Activated CD8-positive, alpha-beta T cell treated with anti-CD3 and anti-CD28 coated beads for 36 hours (primary cell): ENCODE data around the gene ST14. TPM values are rescaled to one million over a fixed set of nuclear protein-coding genes. Genes with fewer than 3 reads are reported as not detected.

Source experiments
- ATAC-seq: fragments of 200-7000 bp; cut with Tn5 transposase; one replicate; pipeline ENCODE4 v1.10.0; 2021; ENCODE audit warnings: mild to moderate bottlenecking, moderate library complexity
- CTCF ChIA-PET: fragments of 350-600 bp; sonication (Branson Sonifier 250); formaldehyde crosslinking; loops from one replicate; lab custom pipeline; 2021; ENCODE audit warnings: antibody characterized with exemption; lab: Charles Lee
- POLR2A ChIA-PET: fragments of 350-600 bp; sonication (Branson Sonifier 250); formaldehyde crosslinking; loops from one replicate; lab custom pipeline; 2021; ENCODE audit warnings: antibody characterized with exemption; lab: Charles Lee
- DNase-seq: peaks from one replicate; pipeline ENCODE4 v3.0.0-alpha.2; 2020
- H3K27ac Mint-ChIP-seq: one replicate; pipeline ENCODE4 v1.8.0; 2021; ENCODE audit warnings: mild to moderate bottlenecking, mixed read lengths
- H3K27me3 Mint-ChIP-seq: one replicate; pipeline ENCODE4 v1.8.0; 2021; ENCODE audit warnings: mixed read lengths
- H3K36me3 Mint-ChIP-seq: one replicate; pipeline ENCODE4 v1.8.0; 2021; ENCODE audit warnings: low read depth, mixed read lengths
- H3K4me1 Mint-ChIP-seq: one replicate; pipeline ENCODE4 v1.8.0; 2021; ENCODE audit warnings: low read depth, mixed read lengths
- H3K4me3 Mint-ChIP-seq: one replicate; pipeline ENCODE4 v1.8.0; 2021; ENCODE audit warnings: mild to moderate bottlenecking, moderate library complexity, mixed read lengths
- H3K9me3 Mint-ChIP-seq: one replicate; pipeline ENCODE4 v1.8.0; 2021; ENCODE audit warnings: mixed read lengths
- CTCF ChIP-seq: fragments of 200-600 bp; IDR thresholded peaks from one replicate; pipeline ENCODE4 v1.8.0; 2022; ENCODE audit warnings: antibody characterized with exemption, mild to moderate bottlenecking
- intact Hi-C: fragments of 100-400 bp; cut with micrococcal nuclease; formaldehyde crosslinking; loops from one replicate; pipeline ENCODE4 v1.10.0; 2022
- total RNA-seq, 2 experiments: library from RNA; stranded (reverse); gene quantifications; one replicate each; pipeline ENCODE4 v1.2.3, GENCODE V29; 2021

Gene ST14
- total RNA-seq, 2 experiments from 2014 or later: not detected

GRCh38 chr11:130202818-130203689, 43.5 kb downstream of the ST14 start:
- CTCF ChIA-PET: interaction anchor here (4.2 kb wide), 1 partner anchor 10 kb away, joined by 15 read pairs; no protein-coding TSS in a partner anchor
- ATAC-seq (no peak), DNase-seq (no peak)
- H3K27me3 Mint-ChIP-seq: no peaks in the 10 kb centered on the region
- no peaks in the 10 kb centered on the region for H3K4me1 Mint-ChIP-seq
- POLR2A ChIA-PET: no interaction called here
- H3K4me3 Mint-ChIP-seq: no peak overlapping the region
- intact Hi-C loops: no loop called here
- H3K27ac Mint-ChIP-seq: no peak overlapping the region
- no peak for TF ChIP-seq CTCF
- H3K36me3 Mint-ChIP-seq: no peaks in the 10 kb centered on the region
- no peaks in the 10 kb centered on the region for H3K9me3 Mint-ChIP-seq

- intact Hi-C loops: no loop called here
- H3K4me3 Mint-ChIP-seq: no peak overlapping the region
- ATAC-seq: no peak
- H3K4me1 Mint-ChIP-seq: no peaks in the 10 kb centered on the region
- H3K27me3 Mint-ChIP-seq: no peaks in the 10 kb centered on the region
- TF ChIP-seq CTCF: no peak
- ChIA-PET POLR2A (no interaction called here), CTCF (interaction anchor here (4.2 kb wide), 1 partner anchor 9 kb away, joined by 15 read pairs; no protein-coding TSS in a partner anchor)
- no peaks in the 10 kb centered on the region for H3K36me3 Mint-ChIP-seq
- no peak for DNase-seq
- H3K9me3 Mint-ChIP-seq: no peaks in the 10 kb centered on the region
- no peak overlapping the region for H3K27ac Mint-ChIP-seq
Observed at GRCh38 chr11:130203766-130204702, 44.5 kb downstream of the ST14 start.

- H3K27me3 Mint-ChIP-seq: no peaks in the 10 kb centered on the region
- DNase-seq (no peak), ATAC-seq (no peak)
- no peak overlapping the region for H3K4me3 Mint-ChIP-seq
- intact Hi-C loops: no loop called here
- no peak overlapping the region for H3K27ac Mint-ChIP-seq
- no peaks in the 10 kb centered on the region for H3K9me3 Mint-ChIP-seq
- no peak for TF ChIP-seq CTCF
- no peaks in the 10 kb centered on the region for H3K36me3 Mint-ChIP-seq
- no peaks in the 10 kb centered on the region for H3K4me1 Mint-ChIP-seq
- ChIA-PET CTCF (no interaction called here), POLR2A (no interaction called here)
Observed at GRCh38 chr11:130204703-130205095, 45.1 kb downstream of the ST14 start.

- no peak for TF ChIP-seq CTCF
- intact Hi-C loops: no loop called here
- Mint-ChIP-seq H3K36me3 (no peaks in the 10 kb centered on the region), H3K27ac (no peak overlapping the region), H3K9me3 (no peaks in the 10 kb centered on the region), H3K4me1 (no peaks in the 10 kb centered on the region), H3K27me3 (no peaks in the 10 kb centered on the region), H3K4me3 (no peak overlapping the region)
- DNase-seq: no peak
- CTCF ChIA-PET: no interaction called here
- ATAC-seq: no peak
- POLR2A ChIA-PET: no interaction called here
Observed at GRCh38 chr11:130206141-130206540, 46.6 kb downstream of the ST14 start.
